HG03025 (cell line): ENCODE data around the gene ZNF653.
A peak's percentile ranks its signal among the peaks of the same experiment; 100 is the strongest.
"Not testable (repeated sequence)": the region's sequence is repeated elsewhere in the genome, so short reads cannot be mapped to it uniquely, and the experiment has no call there.

Source experiments
- ATAC-seq: cut with Tn5 transposase; IDR thresholded peaks from one replicate; pipeline ENCODE4 v1.9.1; 2021; ENCODE audit warnings: mild to moderate bottlenecking, moderate library complexity; ENCODE audit not compliant: unreplicated experiment, low FRiP score

The ZNF653 gene

GRCh38 chr19:11435833-11436313 is 69.8 kb downstream of the ZNF653 start:
- no peak for ATAC-seq

- peak; percentile 87 for ATAC-seq
Observed at GRCh38 chr19:11435057-11435832, 70.4 kb downstream of the ZNF653 start, which contains the start of the genes ODAD3 and PRKCSH. TSS of gene ODAD3 (minus strand) at chr19:11435121. CDS start at chr19:11435016, 105 bp downstream. TSS of gene PRKCSH (plus strand) at chr19:11435635. CDS start at chr19:11436118, 483 bp downstream.

- no peak for ATAC-seq
Observed at GRCh38 chr19:11434703-11435056, 71.0 kb downstream of the ZNF653 start.

GRCh38 chr19:11433526-11433925 is 72.1 kb downstream of the ZNF653 start:
- not testable (repeated sequence) for ATAC-seq
